ENCODE measurements around the gene BTBD9. TPM values are rescaled to one million over a fixed set of nuclear protein-coding genes. Genes with fewer than 3 reads are reported as not detected.

The BTBD9 gene
- total and polyA plus RNA-seq, 9 of the 15 experiments (the other 6 are each of a cell fraction or from before 2014, with no cell fraction given): 0.08 to 1.6 (median 0.58) TPM

GRCh38 chr6:38578075-38578474, 61.7 kb downstream of the BTBD9 start (continued):
- TF ChIP-seq KLF1 (tag; IDR thresholded peaks at IDR 0.05) (peak; percentile 21; the same call in 1 of the 2 replicates), ATF4 (CRISPR knock-in tag; IDR thresholded peaks at IDR 0.05) (no peak), NCOR1 (IDR thresholded peaks at IDR 0.05) (peak; percentile 58; the same call in 1 of the 2 replicates), POLR2AphosphoS5 (IDR thresholded peaks at IDR 0.05; ENCODE audit: control insufficient read depth, insufficient read depth, low read depth, low read length) (peak; percentile 24; the same call in 1 of the 2 replicates), MAZ (CRISPR knock-in tag; conservative IDR thresholded peaks at IDR 0.05 in 1 of 2, IDR thresholded peaks at IDR 0.05 in 1 of 2) (no peak), CBFB (CRISPR knock-in tag; IDR thresholded peaks at IDR 0.05) (no peak), EP300 (IDR thresholded peaks at IDR 0.05; ENCODE audit: low read length) (peak; percentile 64; the same call in 1 of the 2 replicates), SRSF7 (optimal IDR thresholded peaks at IDR 0.05; ENCODE audit: low read depth, low read length) (no peak), SMARCA4 (IDR thresholded peaks at IDR 0.05) (peak; percentile 71), ZNF778 (CRISPR knock-in tag; IDR thresholded peaks at IDR 0.05) (no peak), MTA3 (IDR thresholded peaks at IDR 0.05; ENCODE audit: borderline replicate concordance) (0 out of 2 replicates have a peak, but pooled peaks have one; percentile 52), MECOM (CRISPR knock-in tag; IDR thresholded peaks at IDR 0.05) (no peak), TCF7L2 (IDR thresholded peaks at IDR 0.05; ENCODE audit: low read depth, low read length) (no peak), TCF3 (CRISPR knock-in tag; IDR thresholded peaks at IDR 0.05) (peak; percentile 46; the same call in 1 of the 2 replicates), ATF6 (CRISPR knock-in tag; IDR thresholded peaks at IDR 0.05) (no peak), RNF2 (IDR thresholded peaks at IDR 0.05) (no peak), TAF9B (IDR thresholded peaks at IDR 0.05; ENCODE audit: partially characterized antibody) (no peak), CBFA2T3 (IDR thresholded peaks at IDR 0.05) (peak; percentile 89)
- TF ChIP-seq, protein P1, sequence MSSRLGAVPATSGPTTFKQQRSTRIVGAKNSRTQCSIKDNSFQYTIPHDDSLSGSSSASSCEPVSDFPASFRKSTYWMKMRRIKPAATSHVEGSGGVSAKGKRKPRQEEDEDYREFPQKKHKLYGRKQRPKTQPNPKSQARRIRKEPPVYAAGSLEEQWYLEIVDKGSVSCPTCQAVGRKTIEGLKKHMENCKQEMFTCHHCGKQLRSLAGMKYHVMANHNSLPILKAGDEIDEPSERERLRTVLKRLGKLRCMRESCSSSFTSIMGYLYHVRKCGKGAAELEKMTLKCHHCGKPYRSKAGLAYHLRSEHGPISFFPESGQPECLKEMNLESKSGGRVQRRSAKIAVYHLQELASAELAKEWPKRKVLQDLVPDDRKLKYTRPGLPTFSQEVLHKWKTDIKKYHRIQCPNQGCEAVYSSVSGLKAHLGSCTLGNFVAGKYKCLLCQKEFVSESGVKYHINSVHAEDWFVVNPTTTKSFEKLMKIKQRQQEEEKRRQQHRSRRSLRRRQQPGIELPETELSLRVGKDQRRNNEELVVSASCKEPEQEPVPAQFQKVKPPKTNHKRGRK (tag; IDR thresholded peaks at IDR 0.05): no peak
- TF ChIP-seq, protein P2, sequence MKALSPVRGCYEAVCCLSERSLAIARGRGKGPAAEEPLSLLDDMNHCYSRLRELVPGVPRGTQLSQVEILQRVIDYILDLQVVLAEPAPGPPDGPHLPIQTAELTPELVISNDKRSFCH (CRISPR knock-in tag; IDR thresholded peaks at IDR 0.05): no peak
- TF ChIP-seq, protein P2 (tag; IDR thresholded peaks at IDR 0.05): 0 out of 2 replicates have a peak, but pooled peaks have one; percentile 80
- TF ChIP-seq, protein P3, sequence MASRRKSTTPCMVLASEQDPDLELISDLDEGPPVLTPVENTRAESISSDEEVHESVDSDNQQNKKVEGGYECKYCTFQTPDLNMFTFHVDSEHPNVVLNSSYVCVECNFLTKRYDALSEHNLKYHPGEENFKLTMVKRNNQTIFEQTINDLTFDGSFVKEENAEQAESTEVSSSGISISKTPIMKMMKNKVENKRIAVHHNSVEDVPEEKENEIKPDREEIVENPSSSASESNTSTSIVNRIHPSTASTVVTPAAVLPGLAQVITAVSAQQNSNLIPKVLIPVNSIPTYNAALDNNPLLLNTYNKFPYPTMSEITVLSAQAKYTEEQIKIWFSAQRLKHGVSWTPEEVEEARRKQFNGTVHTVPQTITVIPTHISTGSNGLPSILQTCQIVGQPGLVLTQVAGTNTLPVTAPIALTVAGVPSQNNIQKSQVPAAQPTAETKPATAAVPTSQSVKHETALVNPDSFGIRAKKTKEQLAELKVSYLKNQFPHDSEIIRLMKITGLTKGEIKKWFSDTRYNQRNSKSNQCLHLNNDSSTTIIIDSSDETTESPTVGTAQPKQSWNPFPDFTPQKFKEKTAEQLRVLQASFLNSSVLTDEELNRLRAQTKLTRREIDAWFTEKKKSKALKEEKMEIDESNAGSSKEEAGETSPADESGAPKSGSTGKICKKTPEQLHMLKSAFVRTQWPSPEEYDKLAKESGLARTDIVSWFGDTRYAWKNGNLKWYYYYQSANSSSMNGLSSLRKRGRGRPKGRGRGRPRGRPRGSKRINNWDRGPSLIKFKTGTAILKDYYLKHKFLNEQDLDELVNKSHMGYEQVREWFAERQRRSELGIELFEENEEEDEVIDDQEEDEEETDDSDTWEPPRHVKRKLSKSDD (conservative IDR thresholded peaks at IDR 0.05; ENCODE audit: low read length): no peak
